IMR-90 (cell line): ENCODE data around the gene DPH2.

Experiments used
- CEBPB ChIP-seq: IDR thresholded peaks from 2 replicates; pipeline ENCODE4 v1.6.1; 2012; ENCODE audit warnings: low read depth, low read length, improper control_type of control experiment
- CTCF ChIP-seq: conservative IDR thresholded peaks from 2 replicates; pipeline ENCODE4 v1.5.1; 2012; ENCODE audit warnings: mild to moderate bottlenecking, low read depth, low read length, improper control_type of control experiment
- POLR2A ChIP-seq: IDR thresholded peaks from 2 replicates; pipeline ENCODE4 v1.6.1; 2012; ENCODE audit warnings: mild to moderate bottlenecking, low read depth, low read length
- RFX5 ChIP-seq: IDR thresholded peaks from 2 replicates; pipeline ENCODE4 v1.8.0; 2012; ENCODE audit warnings: low read depth, mild to moderate bottlenecking, low read length, moderate library complexity
- SMC3 ChIP-seq: fragments of 150-350 bp; IDR thresholded peaks from 2 replicates; pipeline ENCODE4 v1.6.1; 2016; ENCODE audit warnings: low read depth, mild to moderate bottlenecking, antibody characterized with exemption, low read length, moderate library complexity
- TF ChIP-seq, protein P1 (sequence below): fragments of 150-350 bp; IDR thresholded peaks from 2 replicates; pipeline ENCODE4 v1.6.1; 2017; ENCODE audit warnings: mild to moderate bottlenecking, antibody characterized with exemption, low read length, low read depth

- TF ChIP-seq, protein P1, sequence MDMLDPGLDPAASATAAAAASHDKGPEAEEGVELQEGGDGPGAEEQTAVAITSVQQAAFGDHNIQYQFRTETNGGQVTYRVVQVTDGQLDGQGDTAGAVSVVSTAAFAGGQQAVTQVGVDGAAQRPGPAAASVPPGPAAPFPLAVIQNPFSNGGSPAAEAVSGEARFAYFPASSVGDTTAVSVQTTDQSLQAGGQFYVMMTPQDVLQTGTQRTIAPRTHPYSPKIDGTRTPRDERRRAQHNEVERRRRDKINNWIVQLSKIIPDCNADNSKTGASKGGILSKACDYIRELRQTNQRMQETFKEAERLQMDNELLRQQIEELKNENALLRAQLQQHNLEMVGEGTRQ = no peak
- TF ChIP-seq CTCF (no peak), POLR2A (no peak), CEBPB (no peak), RFX5 (no peak), SMC3 (no peak)
Measured at GRCh38 chr1:43993206-43993914, 23.6 kb downstream of the DPH2 start.
